ENCODE results near the gene ENOX1. TPM values are rescaled to one million over a fixed set of nuclear protein-coding genes. Genes with fewer than 3 reads are reported as not detected.

ENOX1 gene
- polyA plus RNA-seq, 1 donor (not counting 4 experiments of a cell fraction or from before 2014, with no cell fraction given), result 1.1 TPM

- Histone ChIP-seq H3K9me1 (ENCODE audit: control insufficient read depth, extremely low read depth, insufficient read depth, low read length) (no peaks in the 10 kb centered on the region), H3K4me1 (ENCODE audit: control insufficient read depth, extremely low read depth, insufficient read depth, low read length) (peaks cover 5% of the 10 kb centered on the region), H3K4me3 (ENCODE audit: control insufficient read depth in 2 of 3, extremely low read depth in 1 of 3, insufficient read depth in 2 of 3, low read depth in 1 of 3, low read length in 3 of 3) (no peak overlapping the region), H3K9ac (ENCODE audit: control insufficient read depth, extremely low read depth, insufficient read depth, low read length) (no peak overlapping the region), H3K4me2 (ENCODE audit: control insufficient read depth, extremely low read depth, insufficient read depth, low read depth, low read length) (no peak overlapping the region), H3K9me3 (ENCODE audit: control insufficient read depth, low read depth, low read length) (no peaks in the 10 kb centered on the region), H3K27ac (ENCODE audit: control insufficient read depth, insufficient read depth, low read length) (no peak overlapping the region), H3K79me2 (ENCODE audit: control insufficient read depth, insufficient read depth, low read length) (no peaks in the 10 kb centered on the region), H3K36me3 (ENCODE audit: control insufficient read depth in 2 of 2, extremely low read depth in 1 of 2, insufficient read depth in 2 of 2, low read length in 2 of 2) (no peaks in the 10 kb centered on the region), H3K27me3 (ENCODE audit: control insufficient read depth, extremely low read depth, insufficient read depth, low read length) (no peaks in the 10 kb centered on the region), H4K20me1 (ENCODE audit: control insufficient read depth, extremely low read depth, insufficient read depth, low read length) (no peaks in the 10 kb centered on the region), H2AFZ (ENCODE audit: control insufficient read depth, low read length) (no peak overlapping the region)
- no peak for DNase-seq (ENCODE audit: low read depth, low spot score)
- FAIRE-seq, result no peak
- TF ChIP-seq EZH2 (IDR thresholded peaks at IDR 0.05; ENCODE audit: low read length), result no peak
- TF ChIP-seq CTCF (optimal IDR thresholded peaks at IDR 0.05 in 1 of 3, IDR thresholded peaks at IDR 0.05 in 1 of 3, conservative IDR thresholded peaks at IDR 0.05 in 1 of 3; ENCODE audit: extremely low read depth in 1 of 3, insufficient read depth in 2 of 3, low read length in 3 of 3), result no peak
- dilution Hi-C loops (cut with MboI; ENCODE audit: extremely low pct_ligation_motif_present, low sequenced_read_pairs), result no loop called here
Measured at GRCh38 chr13:43773602-43774001, 13.2 kb downstream of the ENOX1 start.

GRCh38 chr13:43770871-43771270, 15.9 kb downstream of the ENOX1 start:
- H3K27me3 ChIP-seq (ENCODE audit: control insufficient read depth, extremely low read depth, insufficient read depth, low read length), result no peaks in the 10 kb centered on the region
- no peak overlapping the region for H3K27ac ChIP-seq (ENCODE audit: control insufficient read depth, insufficient read depth, low read length)
- H3K4me2 ChIP-seq (ENCODE audit: control insufficient read depth, extremely low read depth, insufficient read depth, low read depth, low read length), result no peak overlapping the region
- no peaks in the 10 kb centered on the region for H3K4me1 ChIP-seq (ENCODE audit: control insufficient read depth, extremely low read depth, insufficient read depth, low read length)
- dilution Hi-C loops (cut with MboI; ENCODE audit: extremely low pct_ligation_motif_present, low sequenced_read_pairs), result no loop called here
- H3K9ac ChIP-seq (ENCODE audit: control insufficient read depth, extremely low read depth, insufficient read depth, low read length), result no peak overlapping the region
- no peak for DNase-seq (ENCODE audit: low read depth, low spot score)
- no peak for FAIRE-seq
- H3K4me3 ChIP-seq (ENCODE audit: control insufficient read depth in 2 of 3, extremely low read depth in 1 of 3, insufficient read depth in 2 of 3, low read depth in 1 of 3, low read length in 3 of 3), result no peak overlapping the region
- no peaks in the 10 kb centered on the region for H3K9me1 ChIP-seq (ENCODE audit: control insufficient read depth, extremely low read depth, insufficient read depth, low read length)
- H3K36me3 ChIP-seq (ENCODE audit: control insufficient read depth in 2 of 2, extremely low read depth in 1 of 2, insufficient read depth in 2 of 2, low read length in 2 of 2), result no peaks in the 10 kb centered on the region
- H3K9me3 ChIP-seq (ENCODE audit: control insufficient read depth, low read depth, low read length), result no peaks in the 10 kb centered on the region
- TF ChIP-seq CTCF (optimal IDR thresholded peaks at IDR 0.05 in 1 of 3, IDR thresholded peaks at IDR 0.05 in 1 of 3, conservative IDR thresholded peaks at IDR 0.05 in 1 of 3; ENCODE audit: extremely low read depth in 1 of 3, insufficient read depth in 2 of 3, low read length in 3 of 3), result no peak
- no peak for TF ChIP-seq EZH2 (IDR thresholded peaks at IDR 0.05; ENCODE audit: low read length)
- H3K79me2 ChIP-seq (ENCODE audit: control insufficient read depth, insufficient read depth, low read length), result no peaks in the 10 kb centered on the region
- H2AFZ ChIP-seq (ENCODE audit: control insufficient read depth, low read length), result no peak overlapping the region
- no peaks in the 10 kb centered on the region for H4K20me1 ChIP-seq (ENCODE audit: control insufficient read depth, extremely low read depth, insufficient read depth, low read length)

All from keratinocyte (primary cell).